ENCODE data around the gene ECPAS.
A peak's percentile ranks its signal among the peaks of the same experiment; 100 is the strongest.

GRCh38 chr9:111399772-111400563, 84.2 kb downstream of the ECPAS start:
- TF ChIP-seq CTCF (IDR thresholded peaks at IDR 0.05; ENCODE audit: low read depth, low read length), result peak; percentile 63
- no peak for TF ChIP-seq EZH2phosphoT487 (IDR thresholded peaks at IDR 0.05; ENCODE audit: low read depth)

Measured in OCI-LY3 (cell line).